Measurements from ENCODE around the gene ATN1.

ATN1 gene

GRCh38 chr12:6925540-6926279, 2.0 kb upstream of the ATN1 start:
- DNase-seq (ENCODE audit: low read depth in 2 of 2) = no peak

- no peak for DNase-seq (ENCODE audit: low read depth in 2 of 2)
Measured at GRCh38 chr12:6928022-6928702, 403 bp downstream of the ATN1 start.

- no peak for DNase-seq (ENCODE audit: low read depth in 2 of 2)
Measured at GRCh38 chr12:6928703-6929407, 1.1 kb downstream of the ATN1 start.

- no peak for DNase-seq (ENCODE audit: low read depth in 2 of 2)
Measured at GRCh38 chr12:6929466-6930452, 2.0 kb downstream of the ATN1 start.

GRCh38 chr12:6932766-6933165, 5.0 kb downstream of the ATN1 start:
- no peak for DNase-seq (ENCODE audit: low read depth in 2 of 2)

GRCh38 chr12:6934110-6934509, 6.4 kb downstream of the ATN1 start:
- DNase-seq (ENCODE audit: low read depth in 2 of 2) = no peak

- no peak for DNase-seq (ENCODE audit: low read depth in 2 of 2)
Measured at GRCh38 chr12:6935371-6936193, 7.8 kb downstream of the ATN1 start.

GRCh38 chr12:6936194-6936635, 8.5 kb downstream of the ATN1 start:
- DNase-seq (ENCODE audit: low read depth in 2 of 2) = no peak

- DNase-seq (ENCODE audit: low read depth in 2 of 2) = no peak
Measured at GRCh38 chr12:6936636-6937480, 9.1 kb downstream of the ATN1 start.

- peak; percentile 83 to 85 for DNase-seq (ENCODE audit: low read depth in 2 of 2)
Measured at GRCh38 chr12:6937481-6938352, 10.0 kb downstream of the ATN1 start.

GRCh38 chr12:6938353-6939190, 10.8 kb downstream of the ATN1 start:
- DNase-seq (ENCODE audit: low read depth in 2 of 2) = no peak

- DNase-seq (ENCODE audit: low read depth in 2 of 2) = no peak
Measured at GRCh38 chr12:6939191-6939540, 11.4 kb downstream of the ATN1 start.

GRCh38 chr12:6941267-6941666, 13.5 kb downstream of the ATN1 start:
- no peak for DNase-seq (ENCODE audit: low read depth in 2 of 2)

GRCh38 chr12:6941782-6942181, 14.0 kb downstream of the ATN1 start:
- no peak for DNase-seq (ENCODE audit: low read depth in 2 of 2)

GRCh38 chr12:6942331-6942665, 14.5 kb downstream of the ATN1 start:
- no peak for DNase-seq (ENCODE audit: low read depth in 2 of 2)

- DNase-seq (ENCODE audit: low read depth in 2 of 2) = no peak
Measured at GRCh38 chr12:6943389-6943721, 15.6 kb downstream of the ATN1 start.

- DNase-seq (ENCODE audit: low read depth in 2 of 2) = peak in 1 of 2 donors; percentile 52
Measured at GRCh38 chr12:6943722-6944380, 16.1 kb downstream of the ATN1 start, which contains the start of the genes C12orf57 and RNU7-1. Gene C12orf57 (plus strand): TSS chr12:6944022. CDS start chr12:6944122, 100 bp downstream. Gene RNU7-1 (plus strand): TSS chr12:6943816.
